HG03575 (cell line): ENCODE measurements around the gene TOMM70.

ENCODE experiments used
- ATAC-seq: cut with Tn5 transposase; IDR thresholded peaks from one replicate; pipeline ENCODE4 v1.9.1; 2021; ENCODE audit not compliant: unreplicated experiment, insufficient number of reproducible peaks, low FRiP score; ENCODE audit errors: extremely low read depth

The TOMM70 gene

DNA sequence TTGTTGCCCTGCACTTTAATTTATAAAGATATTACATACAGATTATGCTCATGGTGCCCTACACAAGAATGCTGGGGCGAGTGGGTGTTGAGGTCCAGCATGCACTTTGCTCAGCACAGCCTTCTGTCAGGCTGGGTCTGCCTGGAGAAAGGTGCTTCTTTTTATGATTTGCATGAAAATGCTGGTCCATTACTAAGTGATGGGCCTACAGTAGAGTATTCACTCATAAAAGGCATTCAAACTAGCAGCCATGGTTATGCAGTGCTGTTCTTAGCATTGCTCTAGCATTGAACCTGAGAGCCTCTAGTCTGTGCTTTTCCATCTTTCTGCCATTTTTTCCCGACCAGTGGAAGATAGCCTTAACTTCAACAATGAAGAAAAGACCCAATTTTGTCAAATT is 12.7 kb upstream of the TOMM70 start:
- no peak for ATAC-seq

DNA sequence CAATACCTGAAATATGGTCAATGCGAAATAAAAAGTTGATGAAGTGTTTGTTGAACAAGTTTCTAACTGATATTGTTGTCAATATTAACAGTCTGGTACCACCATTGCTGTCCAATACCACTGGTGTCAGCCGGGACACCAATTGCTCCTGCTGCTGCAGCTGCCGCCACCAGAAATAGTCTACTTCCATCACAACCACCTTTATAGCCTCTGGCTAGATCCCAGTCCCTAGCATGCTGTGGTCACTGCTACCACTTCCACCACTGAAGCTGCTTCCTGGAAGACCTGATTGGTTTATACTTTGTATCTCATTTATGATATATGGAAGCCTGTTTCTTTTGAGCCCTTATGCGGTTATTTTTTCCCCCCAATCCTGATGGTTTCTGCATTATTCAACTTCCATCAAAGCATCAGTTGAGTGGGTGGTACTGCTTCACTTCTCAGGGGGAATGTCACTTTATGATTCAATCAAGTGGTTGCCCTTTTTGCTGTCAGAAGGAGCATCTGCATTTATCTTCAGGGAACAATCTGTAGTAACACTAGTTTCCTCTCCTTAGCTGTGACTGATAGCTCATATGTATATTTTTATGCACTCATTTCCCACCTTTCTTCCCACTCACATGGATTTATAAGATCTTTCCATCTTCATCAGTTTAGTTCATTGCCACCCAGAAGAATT is 12.2 kb upstream of the TOMM70 start:
- ATAC-seq: no peak

DNA sequence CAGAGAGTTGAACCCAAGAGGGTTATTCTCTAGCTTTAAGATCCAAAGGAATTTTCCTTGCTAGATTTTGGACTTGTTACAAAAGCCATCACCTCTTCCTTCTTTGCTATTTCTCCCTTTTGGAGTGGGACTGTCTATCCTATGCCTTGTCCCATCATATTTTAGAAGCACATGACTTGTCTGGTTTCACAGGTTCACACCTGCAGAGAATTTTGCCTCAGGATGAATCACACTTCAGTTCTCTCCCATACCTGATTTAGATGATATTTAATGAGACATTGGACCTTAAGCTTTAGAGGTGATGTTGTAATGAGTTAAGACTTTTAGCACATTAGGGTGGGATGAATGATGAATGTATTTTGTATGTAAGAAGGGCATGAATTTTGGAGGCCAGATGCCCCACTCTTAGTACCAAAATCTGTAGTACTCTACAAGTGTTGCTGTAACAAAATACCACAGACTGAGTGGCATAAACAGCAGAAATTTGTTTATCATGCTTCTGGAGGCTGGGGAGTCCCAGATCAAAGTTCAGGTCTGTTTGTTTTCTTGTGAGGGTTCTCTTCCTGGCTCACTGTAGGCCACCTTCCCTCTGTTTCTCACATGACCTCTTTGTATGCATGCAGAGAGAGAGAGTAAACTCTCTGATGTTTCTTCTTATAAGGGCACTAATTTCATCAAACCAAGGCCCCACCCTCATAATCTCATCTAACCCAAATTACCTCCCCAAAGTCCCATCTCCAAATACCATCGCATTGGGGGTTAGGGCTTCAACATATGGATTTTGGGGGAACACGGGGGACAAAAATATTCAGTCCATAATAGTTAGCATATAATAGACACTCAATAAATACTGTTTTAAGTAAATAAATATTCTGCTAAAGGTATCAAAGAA is 10.4 kb upstream of the TOMM70 start:
- ATAC-seq: no peak

DNA sequence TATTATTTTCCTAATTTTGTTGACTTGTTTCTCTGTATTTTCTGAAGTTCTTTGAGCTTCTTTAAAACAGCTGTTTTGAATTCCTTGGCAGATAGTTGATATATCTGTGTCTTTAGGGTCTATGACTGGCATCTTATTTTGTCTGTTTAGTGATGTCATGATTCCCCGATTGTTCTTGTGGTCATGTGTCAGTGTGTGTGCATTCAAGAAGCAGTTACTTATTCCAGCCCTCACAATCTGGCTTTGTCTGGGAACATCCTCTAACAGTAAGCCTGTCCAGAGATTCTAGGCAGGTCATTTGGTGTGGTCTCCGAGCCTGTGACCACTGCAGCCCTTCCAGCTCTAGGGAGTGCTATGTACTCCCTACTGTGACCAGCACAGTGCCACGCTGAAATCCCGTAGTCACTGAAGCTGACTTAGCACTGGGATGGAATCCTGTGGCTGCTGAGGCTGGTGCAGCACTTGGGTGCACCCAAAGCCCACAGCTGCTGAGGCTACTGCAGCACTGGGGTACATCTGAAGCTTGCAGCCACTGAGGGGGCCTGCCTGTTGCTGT is 7.2 kb upstream of the TOMM70 start:
- no peak for ATAC-seq

DNA sequence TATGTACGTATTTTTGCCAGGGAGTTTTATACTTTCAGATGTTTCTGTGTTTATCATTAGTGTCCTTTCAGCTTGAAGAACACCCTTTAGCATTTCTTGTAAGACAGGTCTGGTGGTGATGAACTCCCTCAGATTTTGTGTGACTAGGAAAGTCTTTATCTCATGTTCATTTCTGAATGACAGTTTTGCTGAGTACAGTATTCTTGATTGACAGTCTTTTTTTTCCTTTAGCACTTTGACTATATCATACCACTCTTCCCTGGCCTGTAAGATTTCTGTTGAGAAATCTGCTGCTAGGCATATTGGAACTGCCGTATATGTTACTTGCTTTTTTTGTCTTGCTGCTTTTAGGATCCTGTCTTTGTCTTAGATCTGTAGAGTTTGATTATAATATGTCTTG is 6.3 kb upstream of the TOMM70 start:
- ATAC-seq: no peak

DNA sequence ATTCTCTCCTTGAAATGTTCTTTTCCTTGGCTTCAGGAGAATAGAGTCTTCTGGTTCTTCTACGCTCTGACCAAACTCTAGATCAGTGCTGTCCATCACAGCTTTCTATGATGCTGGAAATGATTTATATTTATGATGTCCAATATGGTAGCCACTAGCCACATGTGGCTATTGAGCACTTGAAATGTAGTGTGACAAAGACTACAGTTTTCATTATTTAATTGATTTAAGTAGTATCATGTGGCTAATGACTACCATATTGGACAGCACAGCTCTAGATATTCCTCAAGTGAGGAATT is 3.3 kb upstream of the TOMM70 start:
- ATAC-seq: no peak

DNA sequence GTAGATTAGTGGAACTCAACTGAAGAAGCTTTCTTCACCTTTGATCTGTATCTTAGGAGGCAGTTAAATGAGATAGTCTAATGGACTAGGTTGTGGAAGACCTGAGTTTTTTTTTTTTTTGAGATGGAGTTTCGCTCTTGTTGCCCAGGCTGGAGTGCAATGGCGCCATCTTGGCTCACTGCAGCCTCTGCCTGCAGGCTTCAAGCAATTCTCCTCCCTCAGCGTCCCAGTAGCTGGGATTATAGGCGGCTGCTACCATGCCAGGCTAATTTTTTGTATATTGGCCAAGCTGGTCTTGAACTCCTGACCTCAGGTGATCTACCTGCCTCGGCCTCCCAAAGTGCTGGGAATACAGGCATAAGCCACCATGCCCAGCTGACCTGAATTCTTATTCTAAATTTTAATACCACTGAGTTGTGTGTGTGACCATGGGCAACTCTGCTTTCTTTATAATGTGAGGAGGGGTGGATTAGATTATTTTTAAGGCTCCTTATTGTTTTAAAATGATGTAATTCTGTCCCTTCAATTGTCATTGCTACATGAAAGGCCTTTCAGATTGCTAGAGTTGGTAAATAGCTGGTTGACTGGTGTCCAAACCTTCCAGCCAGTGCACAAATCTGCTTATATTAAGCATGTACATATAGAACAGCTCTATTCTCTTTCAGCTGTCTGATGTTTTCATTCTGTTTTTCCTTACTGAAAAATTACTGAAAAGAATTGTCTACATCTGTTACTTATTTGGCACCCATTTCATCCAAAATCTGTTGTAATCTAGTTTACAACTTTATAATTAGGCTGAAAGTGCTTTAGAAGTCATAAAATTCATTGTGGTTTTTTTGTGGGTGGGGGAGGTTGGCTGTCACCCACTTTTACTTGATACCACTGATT is 2.7 kb upstream of the TOMM70 start:
- ATAC-seq: no peak

DNA sequence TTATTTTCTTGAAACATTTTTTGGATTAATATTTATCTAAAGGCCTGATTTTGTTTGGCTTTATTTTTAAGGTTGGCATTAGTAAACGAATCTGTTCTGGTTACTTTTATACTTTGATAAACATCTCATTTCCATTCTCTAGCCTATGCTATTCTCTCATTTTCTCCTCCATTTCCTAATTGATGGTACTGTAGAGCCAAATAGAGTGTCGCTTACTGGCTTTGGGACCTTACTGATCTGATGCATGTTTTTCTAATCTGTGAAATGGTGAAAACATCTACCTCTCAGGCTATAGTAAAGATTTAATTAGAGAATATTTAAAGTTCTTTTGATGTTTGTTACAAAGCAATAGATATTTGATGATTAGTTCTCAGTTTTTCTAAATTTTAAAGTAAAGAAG is 2.0 kb upstream of the TOMM70 start:
- no peak for ATAC-seq

DNA sequence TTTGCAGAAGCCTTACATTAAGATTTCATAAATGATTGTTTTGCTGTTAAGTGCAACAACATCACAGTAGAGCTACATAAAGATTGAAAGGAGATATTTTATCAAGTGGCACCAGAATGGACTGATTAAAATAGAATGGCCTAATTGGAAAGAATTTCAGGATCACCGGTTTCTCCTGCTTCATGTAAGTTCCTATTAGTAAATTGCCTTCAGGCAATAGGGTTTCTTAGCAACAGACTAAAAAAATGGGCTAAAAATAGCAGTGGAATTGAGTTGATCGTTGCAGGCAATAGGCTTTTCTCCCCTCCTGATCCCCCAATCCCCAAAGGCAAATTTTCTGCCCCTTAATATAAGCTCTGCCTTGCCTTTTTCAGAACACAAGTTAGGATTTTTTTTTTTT is 1.4 kb upstream of the TOMM70 start:
- no peak for ATAC-seq

DNA sequence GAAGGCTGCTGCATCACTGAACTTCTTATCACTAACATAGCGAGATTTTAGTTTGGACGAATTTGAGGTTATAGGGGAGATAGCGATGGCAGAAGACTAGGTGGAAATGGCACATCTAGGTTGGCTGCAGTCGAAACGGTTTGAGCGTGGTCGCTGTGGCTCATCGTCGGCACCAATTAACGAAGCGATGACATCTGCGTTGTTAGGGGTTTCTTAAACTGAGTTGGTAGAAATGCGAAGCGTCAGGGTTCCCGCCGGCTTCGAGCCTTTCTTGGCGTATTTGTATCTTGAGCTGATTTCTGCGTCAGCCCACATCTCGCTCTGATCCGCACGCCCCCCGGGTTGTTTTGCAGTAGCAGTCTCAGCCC is 769 bp upstream of the TOMM70 start:
- peak; percentile 14 for ATAC-seq

DNA sequence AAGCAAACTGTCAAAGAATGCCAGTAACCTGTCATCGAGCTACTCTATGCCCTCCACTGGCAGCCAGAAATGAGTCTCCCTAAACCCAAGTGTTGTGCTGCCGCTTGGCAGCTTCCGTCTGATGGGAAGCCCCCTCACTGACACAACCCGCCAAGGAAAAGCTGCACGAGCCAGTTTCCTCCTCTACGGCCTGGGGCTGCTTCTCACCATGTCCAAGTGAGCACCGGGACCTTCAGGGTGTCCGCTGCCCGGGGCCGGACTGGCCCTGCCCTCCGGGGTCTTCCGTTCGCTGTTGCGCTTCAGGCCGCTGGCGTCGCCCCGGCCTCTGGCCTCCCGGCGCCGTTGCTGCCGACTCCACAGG is 490 bp downstream of the TOMM70 start:
- ATAC-seq: no peak

DNA sequence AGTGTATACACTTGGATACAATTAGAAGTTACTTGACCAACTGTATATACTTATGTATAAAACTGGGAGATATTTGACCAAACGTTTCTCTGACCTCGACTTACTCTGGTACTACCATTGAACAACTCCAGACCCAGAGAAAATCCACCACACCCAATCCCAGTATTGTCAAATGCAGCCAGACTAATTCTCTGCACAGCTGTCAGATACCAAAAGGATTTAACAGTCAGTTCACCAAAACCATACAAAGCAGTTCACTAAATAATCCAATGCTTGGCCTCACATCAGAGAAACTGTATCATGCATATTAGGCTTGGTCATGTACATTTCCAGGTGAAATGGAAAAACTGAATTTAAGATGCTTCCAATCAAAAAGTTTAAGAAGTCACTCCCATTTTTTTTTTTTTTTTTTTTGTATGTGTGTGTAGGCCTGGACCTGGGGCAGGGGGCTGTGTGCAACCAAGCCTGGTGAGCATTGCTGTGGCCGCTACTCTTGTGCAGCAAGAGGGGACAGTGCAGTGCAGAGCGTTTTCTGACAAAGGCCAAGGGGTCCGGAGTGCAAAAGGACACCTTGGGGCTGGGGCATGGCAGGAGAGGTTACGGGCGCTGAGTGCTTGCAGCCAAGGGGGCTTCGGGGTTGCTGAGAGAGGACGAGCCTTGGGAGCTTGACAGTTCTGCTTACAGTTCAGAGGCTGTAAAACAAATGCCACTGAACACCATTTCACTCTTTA is 1.4 kb downstream of the TOMM70 start:
- no peak for ATAC-seq

DNA sequence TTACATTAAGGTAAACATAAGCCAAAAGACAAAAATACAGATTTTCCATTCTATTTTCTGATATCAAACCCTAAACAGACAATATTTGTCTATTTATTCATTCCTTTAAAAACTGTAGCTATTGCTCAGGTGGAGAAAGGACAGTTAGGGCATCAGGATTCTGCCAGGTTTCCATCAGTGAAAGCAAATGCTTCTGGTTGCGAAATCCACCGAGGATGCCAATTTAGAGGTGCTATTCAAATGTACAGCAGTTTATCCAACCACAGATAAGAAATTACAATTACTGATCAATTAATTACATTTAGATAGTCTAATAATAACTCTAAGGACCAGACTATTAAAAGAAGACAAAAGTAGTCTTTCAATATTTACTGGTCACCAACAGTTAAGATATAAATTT is 3.9 kb downstream of the TOMM70 start:
- no peak for ATAC-seq

DNA sequence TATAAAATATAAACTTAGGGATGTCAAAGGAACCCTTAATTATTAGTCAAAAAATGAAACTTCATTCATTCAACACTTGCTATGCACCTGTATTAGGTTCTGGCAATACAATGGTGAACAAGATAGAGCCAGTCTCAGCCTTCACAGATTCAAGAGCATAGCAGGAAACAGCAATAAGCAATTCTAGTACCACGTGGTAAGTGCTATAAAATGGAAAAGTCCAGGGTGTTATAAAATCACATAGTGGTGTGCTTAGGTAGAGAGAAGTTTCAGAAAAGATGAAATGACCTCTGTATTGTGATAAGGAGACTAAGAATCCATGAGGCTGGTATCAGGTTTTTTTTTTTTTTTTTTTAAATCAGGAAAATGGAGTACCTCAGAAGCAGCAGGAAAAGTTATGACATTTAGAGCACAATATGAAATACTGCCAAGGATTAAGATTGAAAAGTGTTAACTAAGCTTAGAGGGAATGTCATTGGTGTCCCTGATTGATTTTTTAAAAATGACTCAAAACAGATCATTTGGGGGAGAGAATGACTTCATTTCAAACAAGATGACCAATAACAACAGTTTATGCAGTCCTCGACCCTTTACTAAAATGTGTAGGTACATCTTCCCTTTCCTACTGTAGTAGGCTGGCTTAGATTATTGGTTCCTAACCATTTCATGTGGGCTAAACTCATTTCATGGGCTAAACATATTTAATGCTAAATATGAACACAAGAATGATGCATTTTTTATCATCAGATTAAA is 5.0 kb downstream of the TOMM70 start:
- ATAC-seq: no peak

DNA sequence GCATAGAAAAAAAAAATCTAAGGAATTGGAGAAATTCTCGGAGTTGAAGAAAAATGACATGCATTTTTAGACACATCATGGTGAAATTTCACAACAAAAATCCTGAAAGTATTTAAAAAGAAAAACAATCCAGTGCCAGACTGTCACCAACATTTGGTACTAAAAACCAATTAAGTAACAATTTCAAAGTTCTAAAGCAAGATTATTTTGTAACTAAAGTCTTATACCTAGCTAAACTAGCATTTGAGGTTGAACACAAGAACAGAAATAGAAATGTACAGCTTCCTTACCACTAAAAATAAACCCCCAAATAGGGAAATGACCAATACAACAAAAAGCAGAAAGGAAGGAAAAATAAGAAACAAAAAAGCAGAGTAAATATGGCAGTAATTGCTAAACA is 11.9 kb downstream of the TOMM70 start:
- no peak for ATAC-seq

DNA sequence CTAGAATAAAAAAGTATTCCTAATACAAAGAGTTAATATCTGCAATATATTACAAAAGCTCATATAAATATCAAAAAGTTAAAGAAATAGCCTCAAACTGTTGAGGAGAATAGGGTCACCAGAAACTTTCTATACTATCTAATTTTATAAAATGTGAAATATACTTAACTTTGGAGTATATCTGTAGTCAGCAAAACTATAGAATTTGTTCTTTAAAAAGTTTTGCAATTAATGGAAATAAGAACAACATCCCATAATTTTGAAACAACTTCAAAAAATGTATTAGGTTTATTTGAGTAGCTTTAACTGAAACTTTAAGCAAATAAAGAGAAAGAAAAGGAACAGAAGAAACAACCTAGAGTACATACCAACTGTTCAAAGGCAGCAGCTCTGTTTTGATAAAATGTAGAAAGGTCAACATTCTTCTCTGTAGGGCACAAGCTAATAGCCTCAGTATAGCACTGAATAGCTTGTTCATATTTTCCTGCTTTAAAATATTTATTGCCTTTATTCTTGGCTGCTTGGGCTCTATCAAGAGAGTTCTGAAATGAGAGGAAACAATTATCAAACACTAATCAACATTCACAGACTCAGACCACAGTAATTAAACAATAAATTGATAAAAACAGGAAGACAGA is 14.3 kb downstream of the TOMM70 start:
- ATAC-seq: no peak

DNA sequence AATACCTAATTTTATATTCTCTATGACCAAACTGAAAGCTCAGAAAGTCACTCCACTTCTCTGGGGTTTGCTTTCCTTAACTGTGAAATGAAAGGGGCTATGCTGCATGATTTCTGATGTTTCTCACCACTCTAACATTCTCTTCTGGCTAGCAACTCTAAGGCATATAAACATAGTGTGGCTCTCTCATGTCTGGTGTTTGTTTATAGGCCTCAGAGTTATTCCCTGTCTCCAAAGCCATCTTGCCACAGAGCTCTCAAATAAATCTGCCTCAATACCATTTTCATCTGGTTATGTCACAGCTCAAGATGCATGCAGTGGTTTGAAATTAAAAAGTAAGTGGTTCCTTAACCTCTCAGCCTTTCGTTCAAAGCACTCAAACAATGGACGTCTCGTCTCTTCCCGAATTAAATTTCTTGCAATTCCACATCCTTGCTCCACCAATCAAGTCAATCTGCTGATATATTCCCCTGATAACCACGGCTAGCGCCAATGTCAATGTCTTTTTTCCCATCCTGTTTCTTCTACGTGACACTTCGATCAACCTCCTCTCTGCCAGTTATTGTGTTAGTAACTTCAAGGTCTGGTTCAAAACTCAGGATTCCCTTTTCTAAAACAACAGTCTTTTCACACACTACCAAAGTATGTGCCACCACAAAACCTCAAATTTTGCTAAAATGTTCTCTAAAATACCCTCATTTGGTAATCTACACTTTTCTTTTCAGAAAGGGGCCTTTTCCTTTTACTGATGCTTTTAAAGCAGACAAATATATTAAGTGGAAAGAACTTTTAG is 16.0 kb downstream of the TOMM70 start:
- no peak for ATAC-seq
